H54 (cell line): ENCODE results near the gene RBM17.
A peak's percentile ranks its signal among the peaks of the same experiment; 100 is the strongest.
"Not testable (repeated sequence)": the region's sequence is repeated elsewhere in the genome, so short reads cannot be mapped to it uniquely, and the experiment has no call there.

Source experiments
- DNase-seq: peaks from one replicate; pipeline ENCODE4 v3.0.0; 2011; ENCODE audit warnings: low spot score, mixed read lengths; ENCODE audit not compliant: insufficient read length
- FAIRE-seq: peaks from 3 replicates; lab custom pipeline; 2011; peaks lifted over from hg19 to GRCh38; lab: Jason Lieb, UNC
- POLR2A ChIP-seq: IDR thresholded peaks from 2 replicates; pipeline ENCODE4 v1.6.1; 2011; ENCODE audit warnings: low read depth, mild to moderate bottlenecking, low read length

RBM17 gene

GRCh38 chr10:6101181-6101580, 12.3 kb downstream of the RBM17 start:
- no peak for DNase-seq
- no peak for TF ChIP-seq POLR2A
- no peak for FAIRE-seq

- DNase-seq (no peak), FAIRE-seq (no peak)
- no peak for TF ChIP-seq POLR2A
Measured at GRCh38 chr10:6102128-6102527, 13.3 kb downstream of the RBM17 start.

GRCh38 chr10:6103591-6103990, 14.8 kb downstream of the RBM17 start:
- FAIRE-seq (no peak), DNase-seq (no peak)
- TF ChIP-seq POLR2A = no peak

DNA sequence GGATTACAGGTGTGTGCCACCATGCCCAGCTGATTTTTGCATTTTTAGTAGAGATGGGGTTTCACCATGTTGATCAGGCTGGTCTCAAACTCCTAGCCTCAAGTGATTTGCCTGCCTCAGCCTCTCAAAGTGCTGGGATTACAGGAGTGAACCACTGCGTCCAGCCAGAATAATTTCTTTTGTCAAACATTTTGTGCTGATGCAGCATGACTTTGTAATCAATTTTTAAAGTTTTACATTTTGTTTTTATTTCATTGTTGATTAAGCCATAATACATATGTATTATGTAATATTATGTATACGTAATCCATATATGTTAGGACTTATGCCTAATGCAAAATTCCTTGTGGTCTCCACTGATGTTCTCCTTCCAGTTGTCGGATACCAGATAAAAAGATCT, 18.8 kb downstream of the RBM17 start:
- not testable (repeated sequence) for DNase-seq, FAIRE-seq

DNA sequence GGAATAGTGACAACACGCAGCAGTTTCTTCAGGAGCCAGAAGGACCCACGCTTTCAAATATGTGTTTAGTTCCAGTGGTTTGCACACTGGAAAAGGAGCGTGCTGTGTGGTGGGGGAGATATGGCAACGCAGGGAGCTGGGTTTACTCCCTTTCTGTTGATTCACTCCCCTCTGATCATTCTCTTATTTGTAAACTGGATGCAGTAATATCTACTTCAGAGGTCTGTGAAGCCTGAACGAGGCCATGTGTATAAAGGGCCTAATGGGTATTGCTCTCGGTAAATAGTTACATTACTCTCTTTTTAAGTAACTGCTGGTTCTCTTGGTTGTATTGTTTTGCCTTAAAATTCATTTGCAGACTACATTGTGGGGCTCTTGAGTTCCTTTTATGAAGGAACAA, 19.2 kb downstream of the RBM17 start:
- FAIRE-seq (no peak), DNase-seq (no peak)
- no peak for TF ChIP-seq POLR2A

DNA sequence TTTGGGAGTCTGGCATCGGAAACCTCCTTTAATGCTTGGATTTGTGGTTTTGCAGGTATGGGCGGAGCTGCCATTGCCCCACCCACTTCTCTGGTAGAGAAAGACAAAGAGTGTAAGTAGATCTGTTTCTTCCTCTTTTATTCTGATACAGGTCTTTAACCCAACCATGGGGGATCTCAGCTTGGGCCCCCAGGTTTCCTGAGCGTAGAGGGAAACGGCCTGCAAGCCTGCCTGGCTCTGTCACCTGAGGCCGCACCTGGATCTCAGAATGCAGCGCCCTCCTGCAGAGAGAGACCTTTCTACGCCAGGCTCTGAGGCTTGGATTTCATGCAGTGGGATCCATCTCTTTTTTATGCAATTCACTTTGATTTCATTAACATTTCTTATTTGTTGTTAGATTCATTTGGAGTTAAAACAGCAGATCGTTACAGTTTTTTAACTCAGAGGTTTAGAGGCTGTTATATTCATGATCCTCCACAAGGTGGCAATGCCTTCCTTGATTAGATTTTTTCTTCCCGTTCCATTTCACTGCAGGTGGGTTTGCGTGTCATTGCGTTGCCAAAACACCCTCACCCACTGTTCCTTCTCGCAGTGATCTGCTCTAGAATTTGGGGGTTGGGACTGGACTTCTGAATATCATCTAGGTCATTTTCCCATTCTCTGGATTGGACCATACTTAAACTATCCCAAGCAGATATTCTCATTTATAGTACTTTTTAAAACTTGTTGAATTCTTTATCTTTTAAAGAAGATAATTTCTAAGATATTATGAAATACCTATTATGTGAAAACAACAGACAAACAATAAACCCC, 20.0 kb downstream of the RBM17 start:
- DNase-seq = no peak
- FAIRE-seq = no peak

GRCh38 chr10:6109444-6109775, 20.6 kb downstream of the RBM17 start:
- no peak for TF ChIP-seq POLR2A
- no peak for FAIRE-seq
- DNase-seq = no peak

More for the DNA sequence above, 20.0 kb downstream of the RBM17 start:
- no peak for TF ChIP-seq POLR2A

DNA sequence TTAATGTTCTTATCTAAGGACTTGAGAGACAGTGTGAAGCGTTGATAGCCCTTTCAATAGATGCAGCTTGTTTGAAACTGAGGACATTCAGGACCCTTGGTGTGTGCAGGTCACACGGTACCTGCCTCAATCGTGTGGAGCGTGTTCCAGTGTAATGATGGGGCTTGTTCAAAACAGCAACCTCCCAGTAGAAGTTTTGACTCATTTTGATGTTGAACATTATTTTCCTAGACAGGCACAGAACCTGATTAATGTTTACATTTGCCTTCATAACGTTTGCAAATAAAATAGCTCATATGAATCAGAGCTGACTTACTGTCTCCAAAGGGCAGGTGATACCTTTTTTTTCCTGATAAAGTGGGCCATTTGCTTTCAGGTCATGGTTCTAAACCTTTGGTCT, 21.3 kb downstream of the RBM17 start:
- FAIRE-seq = no peak
- no peak for DNase-seq
- no peak for TF ChIP-seq POLR2A

- DNase-seq (no peak), FAIRE-seq (no peak)
- no peak for TF ChIP-seq POLR2A
Measured at GRCh38 chr10:6112893-6113292, 24.1 kb downstream of the RBM17 start.

DNA sequence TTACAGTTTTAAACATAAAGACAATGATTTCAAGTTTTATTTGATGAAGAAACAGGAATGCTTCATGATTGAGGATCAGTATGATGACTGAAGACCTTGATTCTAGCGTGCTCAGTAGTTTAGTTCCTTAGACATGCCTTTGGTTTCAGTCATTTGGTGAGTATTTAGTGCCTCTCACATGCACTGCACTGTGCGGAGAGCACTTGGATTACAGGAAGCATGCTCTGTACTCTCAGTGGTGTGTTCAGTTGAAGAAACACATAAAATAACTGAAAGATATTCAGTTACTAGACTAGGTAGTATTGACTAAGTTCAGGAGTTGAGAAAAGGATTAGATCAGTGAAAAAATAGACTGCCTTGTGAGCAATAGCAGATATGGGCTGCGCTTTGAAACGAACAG, 25.5 kb downstream of the RBM17 start:
- DNase-seq (no peak), FAIRE-seq (no peak)
- no peak for TF ChIP-seq POLR2A

- TF ChIP-seq POLR2A = no peak
- DNase-seq = no peak
- FAIRE-seq = peak; percentile 43
Measured at GRCh38 chr10:6114805-6115341, 26.0 kb downstream of the RBM17 start.

- DNase-seq = no peak
- no peak for FAIRE-seq
- no peak for TF ChIP-seq POLR2A
Measured at GRCh38 chr10:6115411-6115810, 26.6 kb downstream of the RBM17 start.

DNA sequence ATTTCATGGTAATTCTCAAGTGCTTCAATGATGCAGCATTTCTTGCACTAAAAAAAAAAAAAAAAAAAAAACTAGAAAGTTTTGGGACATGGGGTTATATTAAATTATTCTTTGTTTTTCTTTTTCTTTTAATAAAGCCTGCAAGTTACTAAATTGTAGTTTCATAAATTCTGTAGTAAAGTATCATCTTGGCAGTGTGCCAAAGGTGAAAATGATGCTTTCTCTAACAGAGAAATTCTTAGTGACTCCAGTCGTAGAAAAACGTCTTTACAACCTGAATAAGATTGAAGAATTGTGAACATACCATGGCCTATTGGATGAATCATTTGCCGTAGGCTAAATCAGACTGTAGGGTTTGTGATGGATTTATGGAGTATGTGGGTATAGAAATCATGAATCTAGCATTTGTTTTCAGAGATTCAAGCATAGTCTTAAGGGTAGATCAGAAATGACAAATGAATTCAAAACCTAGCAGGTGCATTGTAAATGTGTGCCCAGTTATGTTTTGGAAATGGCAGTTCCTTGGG, 27.1 kb downstream of the RBM17 start:
- TF ChIP-seq POLR2A = no peak
- FAIRE-seq (no peak), DNase-seq (no peak)

DNA sequence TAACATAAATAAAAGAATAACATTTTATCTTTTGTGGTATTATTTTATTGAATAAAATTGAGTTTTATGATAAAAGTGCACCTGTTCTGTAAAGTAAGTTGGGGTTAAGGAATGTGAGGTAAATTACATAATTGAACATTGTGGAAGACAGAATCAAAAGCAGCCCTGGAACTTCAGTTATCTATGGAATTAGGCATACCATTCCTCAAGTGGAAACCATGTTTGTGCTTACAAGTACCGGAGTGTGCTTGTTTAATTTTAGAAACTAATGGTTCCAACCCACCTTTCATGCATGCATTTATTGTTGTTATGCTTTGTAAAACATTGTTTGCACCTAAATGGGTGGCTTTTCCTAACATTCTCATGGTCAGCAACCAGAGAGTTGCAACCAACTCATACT, 28.0 kb downstream of the RBM17 start:
- TF ChIP-seq POLR2A = no peak
- FAIRE-seq = no peak
- no peak for DNase-seq

- TF ChIP-seq POLR2A = no peak
- FAIRE-seq = no peak
- DNase-seq = no peak
Measured at GRCh38 chr10:6117711-6118110, 28.9 kb downstream of the RBM17 start.

DNA sequence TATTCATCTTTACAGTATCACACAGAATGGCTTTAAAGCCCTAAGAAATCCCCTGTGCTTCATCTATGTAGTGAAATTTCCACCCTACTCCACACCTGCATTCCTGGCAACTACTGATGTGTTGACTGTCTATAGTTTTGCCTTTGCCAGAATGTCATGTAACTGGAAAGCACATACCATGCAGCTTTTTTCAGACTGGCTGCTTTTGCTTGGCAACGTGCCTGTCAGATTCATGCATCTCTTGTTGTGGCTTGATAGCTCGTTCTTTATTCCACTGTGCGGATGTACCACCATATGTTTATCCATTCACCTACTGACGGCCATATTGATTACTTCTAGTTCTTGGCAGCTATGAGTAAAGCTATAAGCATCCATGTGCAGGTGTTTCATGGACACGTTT, 30.6 kb downstream of the RBM17 start:
- no peak for FAIRE-seq
- no peak for TF ChIP-seq POLR2A
- no peak for DNase-seq
